Activated naive CD4-positive, alpha-beta T cell treated with Interleukin-2 at 50 U/mL for 16 hours (primary cell): ENCODE measurements around the gene ZNF860.

ENCODE experiments used
- DNase-seq: peaks from one replicate; pipeline ENCODE4 v3.0.0-alpha.2; 2020

ZNF860 gene

GRCh38 chr3:31981206-31982181 lies at the start of gene ZNF860, which contains the start of gene OSBPL10:
TSS of gene ZNF860 (plus strand) at chr3:31981750. CDS start at chr3:31989080, 7,330 bp downstream.
TSS of gene OSBPL10 (minus strand) at chr3:31981262. CDS start at chr3:31981179, 83 bp downstream.
- peak; percentile 32 for DNase-seq

DNA sequence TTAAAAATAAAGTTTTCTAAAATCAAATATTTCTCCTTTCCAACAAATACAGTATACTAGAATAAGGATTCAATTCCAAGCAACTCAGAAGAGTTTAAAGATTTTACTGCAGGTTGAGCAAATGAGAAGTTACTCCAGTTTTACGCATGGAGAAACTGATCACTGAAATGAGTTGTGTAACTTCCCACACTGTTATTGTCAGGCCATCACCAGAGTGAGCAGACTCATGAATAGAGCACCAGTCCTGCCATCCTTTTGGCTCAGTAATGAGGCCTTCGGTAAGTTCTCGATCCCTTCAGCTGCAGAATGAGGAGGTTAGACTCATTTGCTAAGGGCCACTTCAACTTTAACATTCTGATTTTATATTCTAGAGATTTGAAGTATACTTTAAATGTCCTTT lies 48.6 kb upstream of the ZNF860 start:
- DNase-seq = no peak

GRCh38 chr3:31934018-31934417 lies 47.5 kb upstream of the ZNF860 start:
- DNase-seq = no peak

- DNase-seq = no peak
Measured at GRCh38 chr3:31934866-31935265, 46.7 kb upstream of the ZNF860 start.

GRCh38 chr3:31936420-31937060 lies 45.0 kb upstream of the ZNF860 start:
- DNase-seq = no peak

GRCh38 chr3:31937225-31937624 lies 44.3 kb upstream of the ZNF860 start:
- DNase-seq = no peak

- no peak for DNase-seq
Measured at GRCh38 chr3:31942446-31942845, 39.1 kb upstream of the ZNF860 start.

DNA sequence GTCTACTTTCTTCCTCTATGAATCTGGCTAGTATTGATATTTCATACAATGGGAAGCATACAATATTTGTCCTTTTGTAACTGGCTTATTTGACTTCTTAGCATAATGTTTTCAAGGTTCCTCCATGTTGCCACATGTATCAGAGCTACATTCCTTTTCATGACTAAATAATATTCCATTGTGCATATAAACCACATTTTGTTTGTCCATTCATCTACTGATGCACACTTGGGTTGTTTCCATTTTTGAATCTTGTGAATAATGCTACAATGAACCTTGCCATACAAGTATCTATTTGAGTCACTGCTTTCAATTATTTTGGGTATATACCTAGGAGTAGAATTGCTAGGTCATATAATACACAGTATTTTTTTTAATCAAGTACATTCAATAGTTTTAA lies 38.5 kb upstream of the ZNF860 start:
- DNase-seq = no peak

GRCh38 chr3:31945738-31946052 lies 35.9 kb upstream of the ZNF860 start:
- no peak for DNase-seq

DNA sequence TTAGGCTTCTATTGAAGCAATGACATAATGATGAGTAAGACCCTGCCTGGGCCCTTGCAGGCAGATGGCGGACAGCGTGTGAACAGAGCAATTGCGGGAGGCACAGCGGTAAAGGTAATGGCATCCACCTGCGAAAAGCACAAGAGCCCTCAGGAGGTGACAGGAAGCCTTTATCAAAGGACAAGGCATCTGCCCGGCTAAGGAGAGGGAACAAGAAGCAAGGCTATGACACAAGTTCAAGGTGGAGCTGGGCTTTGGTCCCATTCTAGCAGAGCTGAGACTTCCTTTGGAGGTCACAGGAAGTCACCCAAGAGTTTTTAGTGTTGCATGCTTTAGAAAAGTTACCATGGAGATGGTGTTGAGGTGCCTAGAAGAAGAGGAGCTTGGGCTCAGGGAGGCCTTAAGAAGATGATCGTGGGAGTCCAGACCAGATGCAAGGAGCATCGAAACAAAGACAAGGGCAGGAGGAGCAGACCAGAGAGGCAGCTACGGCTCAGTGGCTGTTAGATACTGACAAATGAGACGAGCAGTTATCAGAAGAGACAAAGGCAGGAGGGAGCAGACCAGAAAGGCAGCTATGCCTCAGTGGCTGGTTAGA lies 35.0 kb upstream of the ZNF860 start:
- DNase-seq = no peak

DNA sequence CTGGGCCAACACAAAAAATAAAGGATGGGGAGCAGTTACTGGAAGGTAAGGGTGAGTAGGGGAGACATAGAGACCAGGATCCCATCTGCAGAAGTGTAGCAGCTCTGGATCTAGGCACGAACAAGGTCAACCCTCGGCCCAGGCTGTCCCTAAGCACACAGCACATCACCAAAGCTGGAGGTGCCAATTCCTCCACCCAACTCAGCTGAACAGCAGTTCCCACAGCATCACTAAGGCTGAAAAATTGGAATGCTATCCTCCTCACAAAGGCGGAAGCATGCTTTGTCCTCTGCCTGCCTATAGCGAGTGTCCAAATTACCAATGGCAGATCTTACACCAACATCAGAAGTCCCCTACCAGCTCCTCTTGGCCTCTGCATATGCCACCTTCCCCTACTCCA lies 34.4 kb upstream of the ZNF860 start:
- DNase-seq = no peak

DNA sequence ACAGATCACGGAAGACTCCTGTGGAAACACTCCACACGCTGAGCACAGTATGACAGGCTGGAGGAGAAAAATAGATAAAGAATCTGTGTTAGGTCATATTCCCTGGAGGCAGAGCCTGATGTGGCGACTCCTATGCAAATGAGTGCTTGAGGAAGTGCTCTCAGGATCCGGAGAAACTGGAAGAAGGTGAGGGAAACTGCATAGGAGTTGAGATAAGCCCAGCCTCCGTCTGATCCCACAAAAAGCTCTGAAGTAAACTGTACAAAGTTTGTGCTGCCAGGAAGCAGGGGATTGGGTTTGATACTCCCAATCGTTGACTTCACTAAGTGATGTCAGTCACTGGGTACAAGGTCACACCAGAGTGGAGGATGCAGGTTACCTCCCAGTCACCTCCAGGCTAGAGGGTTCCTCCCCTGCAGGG lies 33.9 kb upstream of the ZNF860 start:
- no peak for DNase-seq

GRCh38 chr3:31948280-31948679 lies 33.3 kb upstream of the ZNF860 start:
- no peak for DNase-seq

GRCh38 chr3:31952205-31952604 lies 29.3 kb upstream of the ZNF860 start:
- DNase-seq = no peak

DNA sequence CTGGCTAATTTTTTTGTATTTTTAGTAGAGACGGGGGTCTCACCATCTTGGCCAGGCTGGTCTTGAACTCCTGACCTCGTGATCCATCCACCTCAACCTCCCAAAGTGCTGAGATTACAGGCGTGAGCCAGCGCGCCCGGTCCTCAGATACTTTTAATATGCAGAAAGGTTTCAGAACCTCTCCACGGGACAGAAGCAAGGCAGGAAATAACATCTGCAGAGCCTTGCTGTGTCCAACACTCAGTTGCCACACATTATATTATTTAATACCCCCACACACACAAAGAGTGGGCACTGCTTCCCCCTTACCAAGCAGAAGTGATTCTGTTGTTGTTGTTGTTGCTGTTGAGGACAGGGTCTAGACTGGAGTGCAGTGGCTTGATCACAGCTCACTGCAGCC lies 28.5 kb upstream of the ZNF860 start:
- no peak for DNase-seq

DNA sequence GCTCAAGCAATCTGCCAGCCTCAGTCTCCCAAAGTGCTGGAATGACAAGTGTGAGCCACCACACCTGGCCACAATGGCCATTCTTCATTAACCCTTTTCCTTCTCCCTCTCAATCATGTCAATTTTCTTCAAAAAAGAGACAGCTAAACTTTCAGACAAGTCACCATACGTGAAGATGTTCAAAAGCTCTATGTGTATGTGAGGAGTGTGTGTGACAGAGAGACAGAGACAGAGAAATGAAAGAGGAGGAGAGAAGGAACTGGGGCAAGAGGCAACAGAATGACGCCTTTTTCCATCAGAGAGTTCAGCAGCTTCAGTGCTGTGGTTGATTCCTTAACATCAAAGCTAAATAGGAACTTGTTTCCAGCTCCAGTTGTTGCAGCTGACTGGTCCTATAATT lies 27.9 kb upstream of the ZNF860 start:
- no peak for DNase-seq

- DNase-seq = no peak
Measured at GRCh38 chr3:31955581-31955980, 26.0 kb upstream of the ZNF860 start.

DNA sequence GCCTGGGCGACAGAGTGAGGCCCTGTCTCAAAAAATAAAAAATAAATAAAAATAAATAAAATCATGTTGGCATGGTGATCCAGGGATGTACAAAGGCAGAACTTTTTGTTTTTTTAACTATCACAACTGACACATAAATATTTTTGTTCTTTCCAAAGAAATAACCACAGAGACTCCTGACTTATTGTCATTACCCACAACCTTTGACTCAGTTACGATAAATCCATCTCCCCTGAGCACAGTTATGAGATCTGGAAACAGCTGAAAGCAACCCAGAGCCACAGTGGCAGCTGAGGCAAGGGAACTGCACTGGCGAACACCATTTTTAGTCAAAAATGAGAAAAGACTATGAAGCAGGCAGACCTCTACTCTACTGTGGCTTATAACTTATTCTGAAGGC lies 24.4 kb upstream of the ZNF860 start:
- DNase-seq = no peak

DNA sequence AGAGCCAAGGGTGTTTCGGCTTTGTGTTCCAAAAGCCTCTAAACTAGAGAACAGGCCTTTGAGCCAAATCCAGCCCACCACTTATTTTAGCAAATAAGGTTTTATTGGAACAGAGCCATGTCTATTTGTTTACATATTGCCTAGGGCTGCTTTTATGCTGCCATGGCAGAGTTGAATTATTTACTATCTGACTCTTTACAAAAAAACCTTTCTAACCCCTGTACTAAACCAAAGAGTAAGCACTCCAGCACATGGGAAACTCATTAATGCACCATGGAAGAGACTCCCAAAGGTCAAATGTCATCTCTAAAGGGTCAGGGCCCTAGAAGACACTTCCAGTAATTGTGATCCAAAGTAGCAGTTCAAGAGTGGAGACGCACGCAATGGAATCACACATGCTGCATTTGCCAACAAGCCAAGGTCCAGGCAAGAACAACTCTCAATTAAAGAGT lies 22.8 kb upstream of the ZNF860 start:
- DNase-seq = no peak

DNA sequence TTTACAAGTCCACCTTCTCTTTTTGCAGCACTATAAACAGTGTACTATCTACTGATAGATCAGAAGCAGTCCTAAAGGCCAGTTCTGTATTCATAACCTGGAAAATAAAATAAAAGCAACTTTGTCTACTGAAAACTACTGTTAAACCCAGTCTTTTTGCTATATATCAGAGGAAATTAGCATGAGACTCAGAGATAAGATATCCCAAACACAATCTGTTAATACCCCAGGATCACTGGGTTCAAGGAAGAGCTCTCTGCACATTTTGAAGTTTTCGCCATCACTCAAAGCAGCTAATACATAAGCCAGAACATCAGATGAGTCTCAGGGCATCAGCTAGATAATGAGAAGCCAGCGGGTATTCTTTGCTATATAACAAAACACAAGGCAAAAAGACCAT lies 22.3 kb upstream of the ZNF860 start:
- DNase-seq = no peak

- no peak for DNase-seq
Measured at GRCh38 chr3:31959951-31960792, 21.4 kb upstream of the ZNF860 start.

GRCh38 chr3:31960793-31961431 lies 20.6 kb upstream of the ZNF860 start:
- DNase-seq = no peak
